Dermis microvascular lymphatic vessel endothelial cell (primary cell): ENCODE data around the gene TBC1D20. TPM values are rescaled to one million over a fixed set of nuclear protein-coding genes. Genes with fewer than 3 reads are reported as not detected.
"Not testable (repeated sequence)": the region's sequence is repeated elsewhere in the genome, so short reads cannot be mapped to it uniquely, and the experiment has no call there.

Experiments
- DNase-seq, 2 donors: peaks; one replicate each; pipeline versions ENCODE4 v3.0.0 to v3.0.0-alpha.2; 2010; ENCODE audit warnings: low read depth in 2 of 2
- total RNA-seq: library from RNA; depleted of rRNA; stranded (reverse); fragments of >200 nt; gene quantifications from 2 replicates; pipeline ENCODE4 v1.2.1, GENCODE V29; 2014

Gene TBC1D20
- total RNA-seq, 1 donor from 2014 or later, result 15.8 TPM

- no peak for DNase-seq
Measured at GRCh38 chr20:475463-476357, 13.4 kb upstream of the TBC1D20 start.

- peak in 1 of 2 donors; percentile 73 for DNase-seq
Measured at GRCh38 chr20:474581-474980, 12.2 kb upstream of the TBC1D20 start.

DNA sequence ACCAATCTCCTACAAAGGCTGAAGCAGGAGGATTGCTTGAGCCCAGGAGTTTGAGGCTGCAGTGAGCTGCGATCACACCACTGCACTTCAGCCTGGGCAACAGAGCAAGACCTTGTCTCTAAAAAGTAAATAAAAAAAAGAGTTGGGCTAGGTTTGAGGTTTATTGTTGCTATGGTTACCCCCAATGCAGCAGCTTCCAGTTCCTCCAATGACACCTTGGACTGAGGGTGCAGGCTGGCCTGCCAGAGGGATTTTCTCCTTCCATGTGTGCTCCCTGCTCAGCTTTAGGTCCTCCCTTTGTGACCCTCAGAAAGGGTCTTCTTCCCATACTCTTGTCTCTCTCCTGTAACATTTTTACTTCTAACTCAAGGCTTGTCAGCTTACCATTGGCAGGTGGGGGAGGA lies 10.6 kb upstream of the TBC1D20 start:
- DNase-seq, result no peak

DNA sequence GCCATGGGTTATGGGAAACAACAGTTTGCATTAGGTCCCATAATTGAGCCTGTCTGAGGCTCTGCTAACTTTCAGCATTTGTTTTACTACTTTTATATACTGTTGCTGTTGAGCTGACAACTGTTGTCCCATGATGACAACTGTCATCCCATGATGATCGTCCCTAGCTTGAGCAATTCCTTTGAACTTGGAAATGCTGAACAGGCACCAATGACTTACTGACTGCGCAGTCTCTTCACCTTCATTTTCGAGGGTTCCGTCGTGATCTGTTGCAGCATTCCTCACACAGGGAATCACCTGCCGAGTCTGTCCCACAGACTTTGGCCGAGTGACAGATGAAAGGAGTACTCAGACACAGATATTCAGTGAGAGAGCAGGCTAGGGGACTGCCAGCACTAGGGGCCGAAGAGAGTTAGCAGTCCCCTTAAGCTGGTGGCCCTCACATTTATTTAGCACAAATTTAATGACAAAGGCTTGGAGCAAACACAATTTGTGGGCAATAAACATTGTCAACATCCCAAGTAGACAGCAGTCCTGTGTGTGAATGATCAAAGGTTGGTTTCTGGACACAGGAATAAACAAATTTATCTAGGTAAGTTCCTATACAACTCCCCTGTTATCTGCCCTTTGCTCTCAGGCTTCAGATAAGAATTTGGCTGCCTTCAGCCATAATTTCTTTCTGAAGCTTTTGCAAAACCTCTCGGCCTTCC lies 10.0 kb upstream of the TBC1D20 start:
- no peak for DNase-seq

GRCh38 chr20:469746-470490 lies 7.6 kb upstream of the TBC1D20 start:
- no peak for DNase-seq

GRCh38 chr20:467755-468154 lies 5.4 kb upstream of the TBC1D20 start:
- DNase-seq, result no peak

DNA sequence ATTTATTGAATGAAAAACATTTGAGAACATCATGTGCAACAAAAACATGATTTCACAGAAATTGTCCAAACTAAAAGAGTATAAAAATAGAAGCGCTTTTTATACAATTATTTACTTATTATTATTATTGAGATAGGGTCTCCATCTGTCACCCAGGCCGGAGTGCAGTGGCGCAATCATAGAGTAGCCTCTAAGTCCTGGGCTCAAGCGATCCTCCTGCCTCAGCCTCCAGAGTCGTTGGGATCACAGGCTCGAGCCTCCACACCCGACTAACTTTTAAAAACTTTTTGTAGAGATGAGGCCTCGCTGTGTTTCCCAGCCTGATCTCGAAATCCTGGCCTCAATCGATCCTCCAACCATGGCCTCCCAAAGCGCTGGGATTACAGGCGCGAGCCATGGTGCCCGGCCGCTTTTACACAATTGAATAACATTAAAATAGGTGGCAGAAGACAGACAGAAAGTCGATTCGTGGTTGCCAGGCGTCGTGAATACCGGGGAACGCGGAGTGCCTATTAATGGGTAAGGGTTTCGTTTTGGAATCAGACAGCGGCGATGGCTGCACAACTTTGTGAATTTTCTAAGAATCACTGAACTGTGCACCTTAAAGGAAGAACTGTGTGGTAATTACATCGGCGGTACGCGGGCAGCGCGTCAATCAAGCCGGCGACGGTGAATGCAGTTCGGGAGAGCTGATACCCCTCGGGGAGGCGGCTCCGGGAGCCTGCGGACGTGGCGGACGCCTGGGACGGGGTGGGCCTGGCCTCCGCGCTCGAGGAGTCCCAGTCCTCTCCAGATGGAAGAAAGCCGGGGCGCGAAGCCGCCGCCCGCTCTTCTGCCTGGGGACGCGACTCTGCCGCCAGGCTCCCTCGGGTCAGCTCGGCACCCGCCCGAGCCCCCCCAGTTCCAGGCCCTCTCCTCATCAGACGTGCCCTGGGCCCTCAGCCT lies 807 bp downstream of the TBC1D20 start:
- peak in 1 of 2 donors; percentile 63 for DNase-seq

GRCh38 chr20:460707-461106 lies 1.6 kb downstream of the TBC1D20 start:
- DNase-seq, result peak in 1 of 2 donors; percentile 32

DNA sequence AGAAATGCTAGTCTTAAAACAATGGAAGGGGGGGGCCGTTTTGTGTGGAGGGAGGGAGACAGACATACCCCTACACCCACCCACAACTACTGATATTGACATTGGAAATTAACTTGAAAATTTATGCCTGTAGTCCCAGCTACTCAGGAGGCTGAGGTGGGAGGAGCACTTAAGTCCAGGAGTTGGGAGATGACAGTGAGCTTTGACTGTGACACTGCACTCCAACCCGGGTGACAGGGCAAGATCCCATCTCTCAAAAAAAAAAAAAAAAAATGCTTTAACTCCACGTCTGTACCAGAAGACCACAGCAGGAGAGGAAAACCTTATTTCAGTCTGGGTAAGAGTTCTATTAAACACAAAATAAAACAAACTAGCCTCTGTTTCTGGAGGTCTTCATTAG lies 2.2 kb downstream of the TBC1D20 start:
- DNase-seq, result no peak

GRCh38 chr20:458776-459175 lies 3.6 kb downstream of the TBC1D20 start:
- peak in 1 of 2 donors; percentile 49 for DNase-seq

DNA sequence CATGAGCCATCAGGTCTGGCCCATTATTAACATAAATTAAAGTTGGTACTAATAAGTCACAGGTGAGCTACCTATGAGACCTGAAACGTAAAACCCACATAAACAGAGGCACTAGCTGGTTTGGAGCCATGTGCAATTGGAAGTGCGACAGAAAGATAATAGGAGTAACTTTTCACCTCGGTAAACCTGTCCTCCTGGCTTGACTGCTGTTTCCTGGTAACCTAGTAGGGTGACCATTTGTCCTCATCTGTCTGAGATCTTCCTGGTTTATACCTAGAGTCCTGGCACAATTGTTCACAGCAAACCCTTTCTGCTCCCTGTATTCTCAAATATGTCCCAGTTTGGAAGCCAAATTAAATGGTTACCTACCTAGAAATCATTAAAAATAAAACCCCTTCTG lies 7.4 kb downstream of the TBC1D20 start:
- DNase-seq, result no peak

GRCh38 chr20:452021-452420 lies 10.3 kb downstream of the TBC1D20 start:
- not testable (repeated sequence) for DNase-seq

GRCh38 chr20:445514-446336 lies 16.6 kb downstream of the TBC1D20 start:
- peak in 1 of 2 donors; percentile 13 for DNase-seq

- DNase-seq, result peak in 1 of 2 donors; percentile 78
Measured at GRCh38 chr20:444862-445426, 17.4 kb downstream of the TBC1D20 start.

DNA sequence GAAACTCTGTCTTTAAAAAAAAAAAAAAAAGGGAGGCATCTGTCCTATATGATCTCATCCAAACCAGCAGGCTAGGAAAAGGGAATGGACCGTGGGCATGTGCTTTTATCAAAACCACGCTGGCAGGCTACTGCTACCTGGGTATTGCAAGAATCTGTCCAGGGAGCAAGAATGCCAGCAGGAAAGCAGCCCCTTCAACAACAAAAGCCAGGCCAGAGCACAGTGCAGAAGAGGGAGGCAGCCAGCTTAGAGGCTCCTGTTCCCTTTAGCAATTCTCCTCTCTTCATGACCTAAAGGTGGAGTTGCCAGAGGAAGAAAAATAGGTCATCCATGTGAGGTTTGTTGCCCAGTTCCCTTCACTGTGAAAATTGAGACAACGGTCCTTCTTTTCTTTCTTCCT lies 18.2 kb downstream of the TBC1D20 start:
- no peak for DNase-seq

DNA sequence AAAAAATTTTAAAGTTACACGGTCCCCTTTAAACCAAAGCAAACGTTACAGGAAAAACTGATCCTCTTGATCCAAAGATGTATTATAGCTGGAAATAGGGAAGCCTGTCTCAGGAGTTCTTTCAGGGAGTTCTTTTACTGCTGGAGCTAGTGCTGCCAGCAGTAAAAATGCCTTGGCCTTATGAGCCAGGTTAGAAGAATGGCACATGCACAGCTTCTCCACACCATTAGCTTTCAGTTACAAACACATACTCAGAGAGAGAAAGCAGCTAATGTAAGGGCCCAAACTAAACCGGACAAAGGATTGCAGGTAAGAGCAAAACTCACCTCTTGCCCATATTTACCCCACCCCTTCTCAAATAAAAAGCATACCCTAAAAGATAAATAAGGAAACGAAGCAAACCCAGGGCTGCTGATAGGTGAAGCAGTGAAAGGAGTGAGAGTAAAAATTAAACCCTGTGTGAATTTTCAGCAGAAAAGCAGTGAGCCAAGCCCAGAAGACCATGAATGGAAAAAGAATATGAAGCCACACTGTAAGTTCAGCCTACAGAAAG lies 19.0 kb downstream of the TBC1D20 start:
- no peak for DNase-seq

GRCh38 chr20:440636-441035 lies 21.7 kb downstream of the TBC1D20 start:
- DNase-seq, result no peak

GRCh38 chr20:440148-440547 lies 22.2 kb downstream of the TBC1D20 start:
- DNase-seq, result no peak
